GM19328 (cell line): ENCODE measurements around the gene UBE2E2.

Source experiments
- ATAC-seq: cut with Tn5 transposase; IDR thresholded peaks from one replicate; pipeline ENCODE4 v1.9.1; 2021; ENCODE audit warnings: mild to moderate bottlenecking, moderate library complexity; ENCODE audit not compliant: unreplicated experiment

The UBE2E2 gene

GRCh38 chr3:23239211-23240068 lies 36.3 kb downstream of the UBE2E2 start:
- no peak for ATAC-seq

GRCh38 chr3:23240171-23240785 lies 37.2 kb downstream of the UBE2E2 start:
- ATAC-seq, result no peak

GRCh38 chr3:23241256-23241655 lies 38.1 kb downstream of the UBE2E2 start:
- ATAC-seq, result no peak

- no peak for ATAC-seq
These were observed 39.0 kb downstream of the UBE2E2 start for GRCh38 chr3:23242106-23242505.

GRCh38 chr3:23244324-23245041 lies 41.4 kb downstream of the UBE2E2 start:
- no peak for ATAC-seq

GRCh38 chr3:23246651-23247050 lies 43.5 kb downstream of the UBE2E2 start:
- no peak for ATAC-seq

- no peak for ATAC-seq
These were observed 45.5 kb downstream of the UBE2E2 start for GRCh38 chr3:23248594-23249131.

GRCh38 chr3:23249961-23250360 lies 46.8 kb downstream of the UBE2E2 start:
- ATAC-seq, result no peak

GRCh38 chr3:23252122-23252521 lies 49.0 kb downstream of the UBE2E2 start:
- ATAC-seq, result no peak

GRCh38 chr3:23253214-23253613 lies 50.1 kb downstream of the UBE2E2 start:
- ATAC-seq, result peak; percentile 66

- no peak for ATAC-seq
These were observed 51.2 kb downstream of the UBE2E2 start for GRCh38 chr3:23254282-23254681.

GRCh38 chr3:23254835-23255234 lies 51.7 kb downstream of the UBE2E2 start:
- ATAC-seq, result no peak

- ATAC-seq, result no peak
These were observed 53.8 kb downstream of the UBE2E2 start for GRCh38 chr3:23256741-23257435.

- no peak for ATAC-seq
These were observed 55.0 kb downstream of the UBE2E2 start for GRCh38 chr3:23258110-23258509.

- ATAC-seq, result no peak
These were observed 56.4 kb downstream of the UBE2E2 start for GRCh38 chr3:23259515-23259914.

- no peak for ATAC-seq
These were observed 59.6 kb downstream of the UBE2E2 start for GRCh38 chr3:23262766-23263165.

- no peak for ATAC-seq
These were observed 60.7 kb downstream of the UBE2E2 start for GRCh38 chr3:23263796-23264195.

- ATAC-seq, result no peak
These were observed 61.3 kb downstream of the UBE2E2 start for GRCh38 chr3:23264413-23264812.

GRCh38 chr3:23270423-23270822 lies 67.3 kb downstream of the UBE2E2 start:
- no peak for ATAC-seq

- no peak for ATAC-seq
These were observed 69.0 kb downstream of the UBE2E2 start for GRCh38 chr3:23271876-23272741.
